C4-2B (cell line): ENCODE measurements around the gene GDF2.

Source experiments
- H3K27ac ChIP-seq: fragments of 450-650 bp; 2 replicates; pipeline ENCODE4 v1.5.1; 2017
- ZFX ChIP-seq: fragments of 450-650 bp; IDR thresholded peaks from 2 replicates; pipeline ENCODE4 v1.6.1; 2017
- TF ChIP-seq, protein P1 (sequence below): fragments of 450-650 bp; conservative IDR thresholded peaks from 2 replicates; pipeline ENCODE4 v1.5.1; 2017; ENCODE audit warnings: mild to moderate bottlenecking

The GDF2 gene

DNA sequence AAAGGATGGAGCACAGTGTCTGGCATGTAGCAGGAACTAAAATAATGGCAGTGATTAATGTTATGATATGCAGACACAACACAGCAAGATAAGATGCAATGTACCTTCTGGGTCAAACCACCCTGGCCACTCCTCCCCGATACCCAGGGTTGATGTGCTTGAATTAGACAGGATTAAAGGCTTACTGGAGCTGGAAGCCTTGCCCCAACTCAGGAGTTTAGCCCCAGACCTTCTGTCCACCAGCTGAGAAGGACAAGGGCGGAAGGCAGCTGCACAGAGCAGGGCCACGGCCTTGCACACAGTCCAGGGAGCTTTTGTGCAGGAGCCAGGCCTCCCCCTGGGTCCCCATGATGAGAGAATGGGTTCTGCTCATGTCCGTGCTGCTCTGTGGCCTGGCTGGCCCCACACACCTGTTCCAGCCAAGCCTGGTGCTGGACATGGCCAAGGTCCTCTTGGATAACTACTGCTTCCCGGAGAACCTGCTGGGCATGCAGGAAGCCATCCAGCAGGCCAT lies 25.9 kb downstream of the GDF2 start, which contains the start of gene RBP3:
RBP3 (plus strand) TSS at position 226 of the 514 bp plus-strand sequence; CDS start at position 348, 122 bp downstream.
- TF ChIP-seq, protein P1, sequence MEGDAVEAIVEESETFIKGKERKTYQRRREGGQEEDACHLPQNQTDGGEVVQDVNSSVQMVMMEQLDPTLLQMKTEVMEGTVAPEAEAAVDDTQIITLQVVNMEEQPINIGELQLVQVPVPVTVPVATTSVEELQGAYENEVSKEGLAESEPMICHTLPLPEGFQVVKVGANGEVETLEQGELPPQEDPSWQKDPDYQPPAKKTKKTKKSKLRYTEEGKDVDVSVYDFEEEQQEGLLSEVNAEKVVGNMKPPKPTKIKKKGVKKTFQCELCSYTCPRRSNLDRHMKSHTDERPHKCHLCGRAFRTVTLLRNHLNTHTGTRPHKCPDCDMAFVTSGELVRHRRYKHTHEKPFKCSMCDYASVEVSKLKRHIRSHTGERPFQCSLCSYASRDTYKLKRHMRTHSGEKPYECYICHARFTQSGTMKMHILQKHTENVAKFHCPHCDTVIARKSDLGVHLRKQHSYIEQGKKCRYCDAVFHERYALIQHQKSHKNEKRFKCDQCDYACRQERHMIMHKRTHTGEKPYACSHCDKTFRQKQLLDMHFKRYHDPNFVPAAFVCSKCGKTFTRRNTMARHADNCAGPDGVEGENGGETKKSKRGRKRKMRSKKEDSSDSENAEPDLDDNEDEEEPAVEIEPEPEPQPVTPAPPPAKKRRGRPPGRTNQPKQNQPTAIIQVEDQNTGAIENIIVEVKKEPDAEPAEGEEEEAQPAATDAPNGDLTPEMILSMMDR: no peak
- no peak for TF ChIP-seq ZFX
- peak within 1 kb of the TSS; percentile 59 for H3K27ac ChIP-seq

DNA sequence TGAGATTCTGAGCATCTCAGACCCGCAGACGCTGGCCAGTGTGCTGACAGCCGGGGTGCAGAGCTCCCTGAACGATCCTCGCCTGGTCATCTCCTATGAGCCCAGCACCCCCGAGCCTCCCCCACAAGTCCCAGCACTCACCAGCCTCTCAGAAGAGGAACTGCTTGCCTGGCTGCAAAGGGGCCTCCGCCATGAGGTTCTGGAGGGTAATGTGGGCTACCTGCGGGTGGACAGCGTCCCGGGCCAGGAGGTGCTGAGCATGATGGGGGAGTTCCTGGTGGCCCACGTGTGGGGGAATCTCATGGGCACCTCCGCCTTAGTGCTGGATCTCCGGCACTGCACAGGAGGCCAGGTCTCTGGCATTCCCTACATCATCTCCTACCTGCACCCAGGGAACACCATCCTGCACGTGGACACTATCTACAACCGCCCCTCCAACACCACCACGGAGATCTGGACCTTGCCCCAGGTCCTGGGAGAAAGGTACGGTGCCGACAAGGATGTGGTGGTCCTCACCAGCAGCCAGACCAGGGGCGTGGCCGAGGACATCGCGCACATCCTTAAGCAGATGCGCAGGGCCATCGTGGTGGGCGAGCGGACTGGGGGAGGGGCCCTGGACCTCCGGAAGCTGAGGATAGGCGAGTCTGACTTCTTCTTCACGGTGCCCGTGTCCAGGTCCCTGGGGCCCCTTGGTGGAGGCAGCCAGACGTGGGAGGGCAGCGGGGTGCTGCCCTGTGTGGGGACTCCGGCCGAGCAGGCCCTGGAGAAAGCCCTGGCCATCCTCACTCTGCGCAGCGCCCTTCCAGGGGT lies 26.6 kb downstream of the GDF2 start:
- no peak overlapping the region; the same call in 1 of the 2 replicates for H3K27ac ChIP-seq
- TF ChIP-seq ZFX: no peak
- TF ChIP-seq, protein P1: no peak

DNA sequence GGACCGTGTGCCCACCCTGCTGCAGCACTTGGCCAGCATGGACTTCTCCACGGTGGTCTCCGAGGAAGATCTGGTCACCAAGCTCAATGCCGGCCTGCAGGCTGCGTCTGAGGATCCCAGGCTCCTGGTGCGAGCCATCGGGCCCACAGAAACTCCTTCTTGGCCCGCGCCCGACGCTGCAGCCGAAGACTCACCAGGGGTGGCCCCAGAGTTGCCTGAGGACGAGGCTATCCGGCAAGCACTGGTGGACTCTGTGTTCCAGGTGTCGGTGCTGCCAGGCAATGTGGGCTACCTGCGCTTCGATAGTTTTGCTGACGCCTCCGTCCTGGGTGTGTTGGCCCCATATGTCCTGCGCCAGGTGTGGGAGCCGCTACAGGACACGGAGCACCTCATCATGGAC lies 27.3 kb downstream of the GDF2 start:
- H3K27ac ChIP-seq: no peak overlapping the region
- no peak for TF ChIP-seq ZFX
- TF ChIP-seq, protein P1: no peak

DNA sequence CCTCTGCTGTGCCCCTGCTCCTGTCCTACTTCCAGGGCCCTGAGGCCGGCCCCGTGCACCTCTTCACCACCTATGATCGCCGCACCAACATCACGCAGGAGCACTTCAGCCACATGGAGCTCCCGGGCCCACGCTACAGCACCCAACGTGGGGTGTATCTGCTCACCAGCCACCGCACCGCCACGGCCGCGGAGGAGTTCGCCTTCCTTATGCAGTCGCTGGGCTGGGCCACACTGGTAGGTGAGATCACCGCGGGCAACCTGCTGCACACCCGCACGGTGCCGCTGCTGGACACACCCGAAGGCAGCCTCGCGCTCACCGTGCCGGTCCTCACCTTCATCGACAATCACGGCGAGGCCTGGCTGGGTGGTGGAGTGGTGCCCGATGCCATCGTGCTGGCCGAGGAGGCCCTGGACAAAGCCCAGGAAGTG lies 27.7 kb downstream of the GDF2 start:
- no peak overlapping the region for H3K27ac ChIP-seq
- TF ChIP-seq, protein P1: no peak
- no peak for TF ChIP-seq ZFX

DNA sequence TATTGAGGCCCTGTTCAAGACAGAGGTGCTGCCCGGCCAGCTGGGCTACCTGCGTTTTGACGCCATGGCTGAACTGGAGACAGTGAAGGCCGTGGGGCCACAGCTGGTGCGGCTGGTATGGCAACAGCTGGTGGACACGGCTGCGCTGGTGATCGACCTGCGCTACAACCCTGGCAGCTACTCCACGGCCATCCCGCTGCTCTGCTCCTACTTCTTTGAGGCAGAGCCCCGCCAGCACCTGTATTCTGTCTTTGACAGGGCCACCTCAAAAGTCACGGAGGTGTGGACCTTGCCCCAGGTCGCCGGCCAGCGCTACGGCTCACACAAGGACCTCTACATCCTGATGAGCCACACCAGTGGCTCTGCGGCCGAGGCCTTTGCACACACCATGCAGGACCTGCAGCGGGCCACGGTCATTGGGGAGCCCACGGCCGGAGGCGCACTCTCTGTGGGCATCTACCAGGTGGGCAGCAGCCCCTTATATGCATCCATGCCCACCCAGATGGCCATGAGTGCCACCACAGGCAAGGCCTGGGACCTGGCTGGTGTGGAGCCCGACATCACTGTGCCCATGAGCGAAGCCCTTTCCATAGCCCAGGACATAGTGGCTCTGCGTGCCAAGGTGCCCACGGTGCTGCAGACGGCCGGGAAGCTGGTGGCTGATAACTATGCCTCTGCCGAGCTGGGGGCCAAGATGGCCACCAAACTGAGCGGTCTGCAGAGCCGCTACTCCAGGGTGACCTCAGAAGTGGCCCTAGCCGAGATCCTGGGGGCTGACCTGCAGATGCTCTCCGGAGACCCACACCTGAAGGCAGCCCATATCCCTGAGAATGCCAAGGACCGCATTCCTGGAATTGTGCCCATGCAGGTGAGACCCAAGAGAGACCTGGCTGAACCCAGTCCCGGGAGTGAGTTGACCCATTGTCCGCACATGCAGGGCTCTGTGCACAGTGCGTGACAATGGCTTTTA lies 28.7 kb downstream of the GDF2 start:
- no peak overlapping the region for H3K27ac ChIP-seq
- TF ChIP-seq ZFX: no peak
- TF ChIP-seq, protein P1: no peak

DNA sequence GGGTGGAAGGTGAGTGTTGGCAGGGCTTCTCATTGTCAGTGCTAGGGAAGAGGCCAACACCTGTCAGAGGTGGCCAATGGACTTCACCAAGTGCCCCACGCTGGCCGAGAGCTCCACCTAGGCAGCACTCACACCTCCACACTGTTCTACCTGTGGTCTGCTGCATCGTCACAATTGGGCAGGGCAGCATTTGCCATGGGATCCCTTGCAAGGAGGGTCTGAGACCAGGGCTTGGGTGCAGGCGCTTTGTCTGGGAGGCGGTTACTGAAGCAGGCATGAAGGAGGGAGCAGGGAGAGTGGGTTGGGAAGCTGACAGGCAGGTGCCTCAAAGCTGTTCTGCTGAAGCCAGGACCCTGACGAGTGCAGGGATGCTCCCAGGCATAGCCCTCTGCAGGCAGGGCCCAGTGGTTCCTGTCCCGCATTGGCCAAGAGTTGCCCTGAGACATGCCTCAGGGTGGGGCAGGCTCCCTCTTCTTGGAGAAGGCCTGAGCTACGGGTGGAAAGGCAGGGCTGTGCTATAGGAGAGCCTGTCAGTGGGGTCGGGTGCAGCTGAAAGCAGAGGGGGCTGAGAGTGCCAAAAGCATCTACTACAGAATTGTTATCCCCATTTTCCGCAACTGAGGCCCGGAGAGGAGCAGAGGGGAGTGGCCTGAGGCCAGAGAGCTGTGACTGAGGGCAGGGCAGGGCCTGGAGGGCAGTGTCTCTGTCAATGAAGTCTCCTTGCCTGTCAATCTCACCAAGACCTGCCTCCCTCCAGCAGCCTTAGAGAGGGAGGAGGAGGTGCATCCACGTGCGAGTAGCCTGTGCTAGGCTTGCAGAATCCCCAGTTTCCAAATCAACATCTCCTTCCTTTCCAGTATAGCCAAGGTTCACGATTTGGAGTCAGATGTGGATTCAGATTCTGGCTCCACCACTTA lies 29.9 kb downstream of the GDF2 start:
- no peak overlapping the region for H3K27ac ChIP-seq
- TF ChIP-seq, protein P1: no peak
- TF ChIP-seq ZFX: no peak
